H1 (cell line): ENCODE measurements around the gene SCCPDH. TPM values are rescaled to one million over a fixed set of nuclear protein-coding genes. Genes with fewer than 3 reads are reported as not detected.

ENCODE experiments used
- BACH1 ChIP-seq: IDR thresholded peaks from 2 replicates; pipeline ENCODE4 v1.6.1; 2012; ENCODE audit warnings: low read length, improper control_type of control experiment
- E2F6 ChIP-seq: IDR thresholded peaks from 2 replicates; pipeline ENCODE4 v1.6.1; 2012; ENCODE audit warnings: inconsistent platforms
- EGR1 ChIP-seq: IDR thresholded peaks from 2 replicates; pipeline ENCODE4 v1.6.1; 2011; ENCODE audit warnings: low read depth, low read length, borderline replicate concordance
- RBBP5 ChIP-seq: IDR thresholded peaks from 2 replicates; pipeline ENCODE4 v1.7.1; 2012; ENCODE audit warnings: low read depth, mild to moderate bottlenecking, inconsistent platforms, low read length, moderate library complexity, borderline replicate concordance
- SP4 ChIP-seq: IDR thresholded peaks from 2 replicates; pipeline ENCODE4 v1.6.1; 2012; ENCODE audit warnings: low read length, inconsistent platforms
- polyA plus RNA-seq, 7 experiments: library from polyadenylated mRNA; depleted of rRNA in 3 of 7; stranded (reverse) in 5 of 7; unstranded in 2 of 7; fragments of >200 nt in 5 of 7; fragments of 200-250 nt in 2 of 7; gene quantifications; 1 replicate in 5 of 7; 2 replicates in 1 of 7; 4 replicates in 1 of 7; pipeline versions ENCODE4 v1.2.1 to v1.2.3, GENCODE V29; 2011 to 2013; ENCODE audit warnings: missing spikeins in 2 of 7, mixed read lengths in 2 of 7
- total RNA-seq: library from RNA; stranded (reverse); fragmentation: NEBNext Ultra II Directional; extraction: Animal tissue kit (Norgen Biotek cat#: 25700); gene quantifications from 2 replicates; pipeline ENCODE4 v1.2.1, GENCODE V29; 2021

SCCPDH gene
- total and polyA plus RNA-seq, 2 of the 8 experiments (the other 6 are each of a cell fraction or from before 2014, with no cell fraction given) = 9.5 to 17.0 TPM

- TF ChIP-seq E2F6 = no peak
- no peak for TF ChIP-seq RBBP5
- no peak for TF ChIP-seq SP4
- no peak for TF ChIP-seq EGR1
- no peak for TF ChIP-seq BACH1
- TF ChIP-seq, all 59 proteins: peak for 0
Measured at GRCh38 chr1:246695136-246695535, 29.1 kb upstream of the SCCPDH start (continued).
